Measurements from ENCODE around the gene USP50.
"Not testable (repeated sequence)": the region's sequence is repeated elsewhere in the genome, so short reads cannot be mapped to it uniquely, and the experiment has no call there.

USP50 gene

GRCh38 chr15:50503144-50503543 lies 43.3 kb downstream of the USP50 start:
- no peak for DNase-seq (ENCODE audit: low spot score)
- no peak for TF ChIP-seq CTCF (IDR thresholded peaks at IDR 0.05; ENCODE audit: extremely low read depth, missing control alignments)

GRCh38 chr15:50501815-50502214 lies 44.7 kb downstream of the USP50 start:
- no peak for TF ChIP-seq CTCF (IDR thresholded peaks at IDR 0.05; ENCODE audit: extremely low read depth, missing control alignments)
- DNase-seq (ENCODE audit: low spot score): no peak

GRCh38 chr15:50500352-50500751 lies 46.1 kb downstream of the USP50 start:
- TF ChIP-seq CTCF (IDR thresholded peaks at IDR 0.05; ENCODE audit: extremely low read depth, missing control alignments): no peak
- no peak for DNase-seq (ENCODE audit: low spot score)

- DNase-seq (ENCODE audit: low spot score): no peak
- no peak for TF ChIP-seq CTCF (IDR thresholded peaks at IDR 0.05; ENCODE audit: extremely low read depth, missing control alignments)
Observed at GRCh38 chr15:50496692-50497091, 49.8 kb downstream of the USP50 start.

GRCh38 chr15:50494547-50494946 lies 51.9 kb downstream of the USP50 start:
- DNase-seq (ENCODE audit: low spot score): not testable (repeated sequence)

GRCh38 chr15:50493625-50494024 lies 52.8 kb downstream of the USP50 start:
- TF ChIP-seq CTCF (IDR thresholded peaks at IDR 0.05; ENCODE audit: extremely low read depth, missing control alignments): no peak
- DNase-seq (ENCODE audit: low spot score): no peak

GRCh38 chr15:50487287-50487686 lies 59.2 kb downstream of the USP50 start:
- DNase-seq (ENCODE audit: low spot score): no peak
- no peak for TF ChIP-seq CTCF (IDR thresholded peaks at IDR 0.05; ENCODE audit: extremely low read depth, missing control alignments)

GRCh38 chr15:50485389-50485788 lies 61.1 kb downstream of the USP50 start:
- TF ChIP-seq CTCF (IDR thresholded peaks at IDR 0.05; ENCODE audit: extremely low read depth, missing control alignments): no peak
- DNase-seq (ENCODE audit: low spot score): no peak
